ENCODE measurements around the gene WFDC6. TPM values are rescaled to one million over a fixed set of nuclear protein-coding genes. Genes with fewer than 3 reads are reported as not detected.

The WFDC6 gene
- total and polyA plus RNA-seq, 9 donors, result 0.21 TPM; not detected in 8

DNA sequence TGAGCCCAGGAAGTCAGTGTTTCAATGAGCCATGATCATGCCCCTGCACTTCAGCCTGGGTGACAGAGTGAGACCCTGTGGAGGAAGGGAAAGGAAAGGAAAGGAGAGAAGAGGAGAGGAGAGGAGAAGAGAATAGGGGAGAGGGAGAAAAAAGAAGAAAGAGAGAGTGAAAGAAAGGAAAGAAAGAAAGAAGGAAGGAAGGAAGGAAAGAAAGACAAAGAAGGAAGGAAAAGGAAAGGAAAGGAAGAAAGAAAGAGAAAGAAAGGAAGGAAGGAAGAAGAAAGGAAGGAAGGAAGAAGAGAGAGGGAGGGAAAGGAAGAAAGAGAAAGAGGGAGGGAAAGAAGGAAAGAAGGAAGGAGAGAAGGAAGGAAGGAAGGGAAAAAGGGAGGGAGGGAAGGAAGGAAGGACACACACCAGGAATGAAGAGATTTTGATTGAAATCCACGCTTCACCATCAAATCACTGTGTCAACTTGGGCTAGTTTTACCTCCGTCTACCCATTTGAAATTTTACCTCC is 25.5 kb upstream of the WFDC6 start:
- Histone ChIP-seq H3K27me3 (ENCODE audit: control insufficient read depth, insufficient read depth, low read length) (no peaks in the 10 kb centered on the region), H3K36me3 (ENCODE audit: control insufficient read depth, insufficient read depth, low read length) (no peaks in the 10 kb centered on the region), H3K9me3 (replicated peaks; ENCODE audit: control insufficient read depth, low read depth, low read length) (no peaks in the 10 kb centered on the region), H3K4me1 (ENCODE audit: control insufficient read depth, insufficient read depth, low read length) (no peaks in the 10 kb centered on the region), H3K4me3 (ENCODE audit: low read length) (no peak overlapping the region), H3K27ac (ENCODE audit: low read length) (no peak overlapping the region)
- DNase-seq, result no peak
- WGBS (ENCODE audit: insufficient coverage), result no CpG with 5 or more reads among the region's 2 CpGs

DNA sequence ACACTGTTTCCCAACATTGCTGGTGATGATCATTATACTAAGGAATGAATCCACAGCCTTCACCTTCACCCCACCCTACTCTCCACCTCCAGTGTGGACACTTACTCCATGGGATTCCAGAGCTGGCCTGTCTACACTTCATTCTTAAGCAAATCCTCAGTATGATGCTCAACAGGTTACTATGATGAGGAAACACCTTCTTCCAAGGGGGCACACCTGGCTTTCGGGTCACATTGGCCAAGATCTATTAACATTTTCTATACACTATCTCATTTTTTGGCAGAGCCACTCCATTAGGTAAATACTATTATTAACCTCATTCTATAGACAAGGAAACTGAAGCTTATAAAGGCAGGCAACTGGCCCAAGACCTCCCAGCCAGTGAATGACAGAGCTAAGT is 15.9 kb upstream of the WFDC6 start:
- DNase-seq, result no peak
- Histone ChIP-seq H3K9me3 (replicated peaks; ENCODE audit: control insufficient read depth, low read depth, low read length) (no peaks in the 10 kb centered on the region), H3K27me3 (ENCODE audit: control insufficient read depth, insufficient read depth, low read length) (peaks cover 2% of the 10 kb centered on the region), H3K4me3 (ENCODE audit: low read length) (no peak overlapping the region), H3K4me1 (ENCODE audit: control insufficient read depth, insufficient read depth, low read length) (no peaks in the 10 kb centered on the region), H3K27ac (ENCODE audit: low read length) (no peak overlapping the region), H3K36me3 (ENCODE audit: control insufficient read depth, insufficient read depth, low read length) (no peaks in the 10 kb centered on the region)
- WGBS (ENCODE audit: insufficient coverage), result 50% methylated on average over 1 of the region's 1 CpG

DNA sequence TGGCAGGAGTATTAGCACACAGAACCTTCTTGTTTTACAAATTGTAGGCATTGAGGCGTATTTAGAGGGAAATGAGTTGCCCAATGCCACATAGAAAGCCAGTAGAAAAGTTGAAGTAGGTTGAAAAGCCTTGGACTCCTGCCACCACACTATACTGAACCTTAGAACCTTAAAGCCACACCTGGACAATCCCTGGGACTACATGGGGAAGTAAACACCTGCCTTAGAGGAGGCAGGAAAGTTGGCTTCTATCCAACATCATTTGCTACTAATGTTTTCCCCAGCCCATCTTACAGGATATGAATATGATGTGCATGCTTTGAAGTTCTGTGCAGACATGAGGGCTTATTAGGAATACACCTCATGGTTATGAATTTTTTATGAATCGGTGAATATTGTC is 13.2 kb upstream of the WFDC6 start:
- no peak overlapping the region for H3K4me3 ChIP-seq (ENCODE audit: low read length)
- H3K36me3 ChIP-seq (ENCODE audit: control insufficient read depth, insufficient read depth, low read length), result no peaks in the 10 kb centered on the region
- H3K27ac ChIP-seq (ENCODE audit: low read length), result no peak overlapping the region
- H3K9me3 ChIP-seq (replicated peaks; ENCODE audit: control insufficient read depth, low read depth, low read length), result no peaks in the 10 kb centered on the region
- peaks cover 2% of the 10 kb centered on the region for H3K27me3 ChIP-seq (ENCODE audit: control insufficient read depth, insufficient read depth, low read length)
- H3K4me1 ChIP-seq (ENCODE audit: control insufficient read depth, insufficient read depth, low read length), result no peaks in the 10 kb centered on the region
- WGBS (ENCODE audit: insufficient coverage), result no CpG with 5 or more reads among the region's 2 CpGs
- no peak for DNase-seq

DNA sequence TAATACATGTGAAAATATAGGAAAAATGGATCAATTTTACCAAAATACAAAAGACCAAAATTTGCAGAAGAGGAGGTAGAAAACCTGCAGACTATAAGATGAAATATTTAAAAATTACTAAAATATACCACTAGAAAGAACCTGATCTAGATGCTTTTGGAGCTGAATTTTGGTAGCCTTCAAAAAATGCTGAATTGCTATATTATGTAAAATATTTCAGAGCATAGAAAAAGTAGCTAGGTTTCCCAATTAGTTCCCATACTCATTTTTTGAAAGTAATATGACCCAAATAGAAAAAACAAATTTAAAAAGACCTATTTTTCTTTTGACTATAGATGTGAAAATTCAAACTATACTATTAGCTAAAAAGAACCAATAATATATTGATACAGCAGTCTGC is 11.5 kb upstream of the WFDC6 start:
- H3K36me3 ChIP-seq (ENCODE audit: control insufficient read depth, insufficient read depth, low read length), result no peaks in the 10 kb centered on the region
- peaks cover 2% of the 10 kb centered on the region for H3K27me3 ChIP-seq (ENCODE audit: control insufficient read depth, insufficient read depth, low read length)
- no peaks in the 10 kb centered on the region for H3K4me1 ChIP-seq (ENCODE audit: control insufficient read depth, insufficient read depth, low read length)
- no peak overlapping the region for H3K4me3 ChIP-seq (ENCODE audit: low read length)
- H3K27ac ChIP-seq (ENCODE audit: low read length), result no peak overlapping the region
- DNase-seq, result no peak
- H3K9me3 ChIP-seq (replicated peaks; ENCODE audit: control insufficient read depth, low read depth, low read length), result no peaks in the 10 kb centered on the region

DNA sequence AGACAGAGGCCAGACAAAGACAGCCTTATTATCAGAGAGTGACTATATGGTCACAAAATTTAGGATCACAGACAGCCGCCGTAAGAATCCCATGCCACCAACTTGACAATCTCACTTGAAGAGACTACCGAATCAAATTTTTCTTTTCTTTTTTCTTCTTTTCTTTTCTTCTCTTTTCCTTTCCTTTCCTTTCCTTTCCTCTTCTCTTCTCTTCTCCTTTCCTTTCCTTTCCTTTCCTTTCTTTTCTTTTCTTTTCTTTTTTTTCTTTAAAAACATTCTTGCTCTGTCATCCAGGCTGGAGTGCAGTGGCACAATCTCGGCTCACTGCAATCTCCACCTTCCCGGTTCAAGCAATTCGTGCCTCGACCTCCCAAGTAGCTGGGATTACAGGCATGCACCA is 9.1 kb upstream of the WFDC6 start:
- H3K4me1 ChIP-seq (ENCODE audit: control insufficient read depth, insufficient read depth, low read length), result no peaks in the 10 kb centered on the region
- no peaks in the 10 kb centered on the region for H3K36me3 ChIP-seq (ENCODE audit: control insufficient read depth, insufficient read depth, low read length)
- H3K4me3 ChIP-seq (ENCODE audit: low read length), result no peak overlapping the region
- DNase-seq, result no peak
- 93% methylated on average over 4 of the region's 7 CpGs for WGBS (ENCODE audit: insufficient coverage)
- no peaks in the 10 kb centered on the region for H3K9me3 ChIP-seq (replicated peaks; ENCODE audit: control insufficient read depth, low read depth, low read length)
- H3K27me3 ChIP-seq (ENCODE audit: control insufficient read depth, insufficient read depth, low read length), result peaks cover 4% of the 10 kb centered on the region
- no peak overlapping the region for H3K27ac ChIP-seq (ENCODE audit: low read length)

DNA sequence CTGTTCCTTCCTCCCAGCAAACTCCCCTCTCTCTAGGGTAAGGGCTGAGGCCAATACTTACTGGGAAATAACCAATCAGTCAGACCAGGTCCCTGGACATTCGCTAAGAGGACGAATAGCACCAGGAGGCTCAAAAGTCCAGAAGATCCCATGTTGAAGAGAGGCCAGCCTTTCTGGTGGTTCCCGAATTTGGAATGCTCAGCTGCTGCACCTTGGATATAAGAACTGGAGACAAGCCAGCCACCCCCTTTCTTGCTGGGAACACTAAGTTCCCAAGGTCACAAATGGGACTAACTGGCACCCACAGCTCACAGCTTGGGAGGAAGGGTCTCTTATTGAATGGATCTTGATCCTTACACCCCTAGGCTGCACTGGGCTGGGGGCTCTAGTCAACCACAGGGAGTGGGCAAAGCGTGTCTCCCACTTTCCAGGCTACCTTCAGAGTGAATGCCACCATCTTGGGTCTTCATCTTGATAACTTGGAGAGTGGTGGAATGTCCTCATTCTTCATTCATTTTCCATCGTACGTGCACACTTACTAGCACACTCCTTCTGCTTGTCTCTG is 8.0 kb upstream of the WFDC6 start, which contains the start of gene EPPIN:
Gene EPPIN (minus strand): TSS at position 196 of the 565 bp plus-strand sequence. CDS start 44 bp downstream, at position 152.
- Histone ChIP-seq H3K4me3 (ENCODE audit: low read length) (no peak within 1 kb of the TSS), H3K9me3 (replicated peaks; ENCODE audit: control insufficient read depth, low read depth, low read length) (no peaks in the 10 kb centered on the region), H3K27ac (ENCODE audit: low read length) (no peak within 1 kb of the TSS), H3K4me1 (ENCODE audit: control insufficient read depth, insufficient read depth, low read length) (no peaks in the 10 kb centered on the region), H3K36me3 (ENCODE audit: control insufficient read depth, insufficient read depth, low read length) (no peaks in the 10 kb centered on the region), H3K27me3 (ENCODE audit: control insufficient read depth, insufficient read depth, low read length) (peaks cover 4% of the 10 kb centered on the region)
- WGBS (ENCODE audit: insufficient coverage), result 86% methylated on average over 5 of the region's 6 CpGs
- DNase-seq, result no peak

DNA sequence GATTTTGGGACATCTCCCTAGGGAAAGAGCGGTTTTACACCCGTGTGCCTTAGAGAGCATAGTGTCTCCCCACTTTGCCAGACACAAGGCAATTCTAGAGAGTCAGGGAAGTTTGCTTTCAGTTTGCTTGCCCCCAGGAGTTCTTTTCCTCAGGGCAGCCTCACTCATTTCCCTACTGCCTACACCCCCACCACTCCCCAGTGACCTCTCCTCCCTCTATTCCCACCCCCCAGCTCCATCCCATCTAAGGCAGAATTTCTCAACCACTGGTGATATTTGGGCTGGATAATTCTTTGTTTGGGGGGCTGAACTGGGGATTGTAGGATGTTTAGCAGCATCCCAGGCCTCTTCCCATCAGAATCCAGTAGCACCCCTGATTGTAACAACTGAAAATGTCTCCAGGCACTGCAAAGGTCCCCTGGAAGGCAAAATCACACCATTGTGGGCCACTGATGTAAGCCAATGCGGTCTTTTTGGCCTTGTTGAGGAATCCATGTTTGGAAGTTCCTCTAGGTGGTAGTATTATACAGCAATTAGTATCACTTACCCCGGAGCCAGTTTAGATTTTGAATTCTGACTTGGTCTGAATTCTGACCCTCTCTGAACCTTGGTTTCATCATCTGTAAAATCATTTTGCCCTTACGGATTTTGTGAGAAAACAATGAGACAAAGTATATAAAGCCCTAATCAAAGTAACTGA is 6.6 kb upstream of the WFDC6 start:
- DNase-seq, result peak; percentile 13
- no peaks in the 10 kb centered on the region for H3K4me1 ChIP-seq (ENCODE audit: control insufficient read depth, insufficient read depth, low read length)
- WGBS (ENCODE audit: insufficient coverage), result no CpG with 5 or more reads among the region's 5 CpGs
- no peaks in the 10 kb centered on the region for H3K36me3 ChIP-seq (ENCODE audit: control insufficient read depth, insufficient read depth, low read length)
- no peak overlapping the region for H3K27ac ChIP-seq (ENCODE audit: low read length)
- no peaks in the 10 kb centered on the region for H3K9me3 ChIP-seq (replicated peaks; ENCODE audit: control insufficient read depth, low read depth, low read length)
- peaks cover 4% of the 10 kb centered on the region for H3K27me3 ChIP-seq (ENCODE audit: control insufficient read depth, insufficient read depth, low read length)
- H3K4me3 ChIP-seq (ENCODE audit: low read length), result no peak overlapping the region

DNA sequence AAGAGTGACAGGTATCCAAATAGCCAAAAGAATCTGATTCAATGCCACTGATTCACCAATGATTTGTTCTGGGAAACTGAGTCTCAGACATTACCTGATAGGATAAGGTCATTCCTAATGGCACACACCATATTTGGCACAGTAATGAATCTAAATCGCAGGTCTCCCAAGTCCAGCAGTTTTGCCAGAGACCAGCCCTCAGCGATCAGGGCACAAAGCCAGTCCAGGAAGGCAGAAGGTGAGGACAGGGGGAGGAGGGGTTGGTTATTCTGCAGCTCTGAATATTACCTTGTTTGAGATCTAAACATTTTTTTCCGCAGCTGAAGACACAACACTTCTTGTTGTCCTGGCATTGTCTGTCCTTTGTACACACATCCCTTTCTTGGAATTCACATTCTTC is 6.1 kb upstream of the WFDC6 start:
- H3K27me3 ChIP-seq (ENCODE audit: control insufficient read depth, insufficient read depth, low read length), result peaks cover 4% of the 10 kb centered on the region
- H3K9me3 ChIP-seq (replicated peaks; ENCODE audit: control insufficient read depth, low read depth, low read length), result no peaks in the 10 kb centered on the region
- H3K36me3 ChIP-seq (ENCODE audit: control insufficient read depth, insufficient read depth, low read length), result no peaks in the 10 kb centered on the region
- no CpG with 5 or more reads among the region's 3 CpGs for WGBS (ENCODE audit: insufficient coverage)
- no peak overlapping the region for H3K27ac ChIP-seq (ENCODE audit: low read length)
- H3K4me1 ChIP-seq (ENCODE audit: control insufficient read depth, insufficient read depth, low read length), result no peaks in the 10 kb centered on the region
- DNase-seq, result no peak
- no peak overlapping the region for H3K4me3 ChIP-seq (ENCODE audit: low read length)

DNA sequence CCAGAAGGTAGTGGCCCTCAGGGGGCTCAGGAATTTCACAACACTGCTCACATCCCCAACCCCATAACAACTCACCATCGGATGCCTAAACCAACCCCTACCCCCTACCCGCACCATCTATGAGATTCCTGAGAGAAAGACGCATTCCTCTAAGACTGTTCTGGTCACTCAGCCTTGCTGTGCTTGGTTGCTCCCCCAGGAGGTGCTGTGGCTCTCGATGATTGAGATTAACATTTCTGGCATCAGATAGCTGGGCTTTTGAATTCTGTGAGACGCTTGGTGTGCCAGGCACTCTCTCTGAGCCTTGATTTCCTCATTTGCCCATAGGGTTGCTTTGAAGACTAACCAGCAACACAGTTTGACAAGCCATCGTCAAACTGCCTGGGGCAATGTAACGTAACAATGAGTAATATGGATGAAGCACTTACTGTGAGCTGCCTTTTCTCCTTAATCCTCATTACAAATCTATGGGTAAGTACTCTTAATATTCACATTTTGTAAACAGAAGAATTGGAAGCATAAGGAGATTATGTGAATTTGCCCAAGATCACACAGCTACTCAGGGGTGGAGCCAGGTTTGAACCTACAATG is 978 bp downstream of the WFDC6 start:
- DNase-seq, result no peak
- Histone ChIP-seq H3K4me3 (ENCODE audit: low read length) (no peak overlapping the region), H3K36me3 (ENCODE audit: control insufficient read depth, insufficient read depth, low read length) (no peaks in the 10 kb centered on the region), H3K27ac (ENCODE audit: low read length) (no peak overlapping the region), H3K9me3 (replicated peaks; ENCODE audit: control insufficient read depth, low read depth, low read length) (no peaks in the 10 kb centered on the region), H3K27me3 (ENCODE audit: control insufficient read depth, insufficient read depth, low read length) (peaks cover 5% of the 10 kb centered on the region), H3K4me1 (ENCODE audit: control insufficient read depth, insufficient read depth, low read length) (no peaks in the 10 kb centered on the region)
- 52% methylated on average over 5 of the region's 7 CpGs for WGBS (ENCODE audit: insufficient coverage)

DNA sequence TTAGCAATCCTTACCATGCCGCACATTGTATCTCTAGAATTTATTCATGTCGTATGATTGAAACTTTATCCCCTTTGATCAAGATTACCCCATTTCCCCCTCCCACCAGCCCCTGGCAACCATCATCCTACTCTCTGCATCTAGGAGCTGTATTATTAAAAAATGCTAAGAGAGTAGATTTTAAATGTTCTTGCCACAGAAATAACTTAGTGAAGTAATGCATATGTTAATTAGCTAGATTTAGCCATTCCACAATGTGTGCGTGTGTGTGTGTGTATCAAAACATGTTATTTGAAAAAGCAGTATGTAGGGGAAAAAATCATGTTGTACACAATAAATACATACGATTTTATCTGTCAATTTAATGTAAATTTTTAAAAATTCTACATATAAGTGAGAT is 12.0 kb downstream of the WFDC6 start:
- Histone ChIP-seq H3K4me3 (ENCODE audit: low read length) (no peak overlapping the region), H3K9me3 (replicated peaks; ENCODE audit: control insufficient read depth, low read depth, low read length) (no peaks in the 10 kb centered on the region), H3K27ac (ENCODE audit: low read length) (no peak overlapping the region), H3K4me1 (ENCODE audit: control insufficient read depth, insufficient read depth, low read length) (no peaks in the 10 kb centered on the region), H3K36me3 (ENCODE audit: control insufficient read depth, insufficient read depth, low read length) (no peaks in the 10 kb centered on the region), H3K27me3 (ENCODE audit: control insufficient read depth, insufficient read depth, low read length) (no peaks in the 10 kb centered on the region)
- no peak for DNase-seq
- no CpG with 5 or more reads among the region's 4 CpGs for WGBS (ENCODE audit: insufficient coverage)

All from muscle of leg (tissue), 11 donors.